Measurements from ENCODE around the gene GPR17.

- TF ChIP-seq CTCF (IDR thresholded peaks at IDR 0.05) (peak in 3 of 6 experiments; percentile 25 to 60 (median 38)), POLR2A (IDR thresholded peaks at IDR 0.05) (no peak)
These were observed 55.9 kb downstream of the GPR17 start for GRCh38 chr2:127701651-127702394.

Data from adrenal gland (tissue), 5 donors.